A673 (cell line): ENCODE data around the gene CNFN. TPM values are rescaled to one million over a fixed set of nuclear protein-coding genes. Genes with fewer than 3 reads are reported as not detected.

Experiments used
- BruUV-seq: library from RNA; stranded (reverse); fragments of 400-500 nt; replicated peaks from 2 replicates; lab custom pipeline; 2021; lab: Mats Ljungman, UMichigan
- CTCF ChIA-PET: fragments of 300-600 bp; sonication (Branson Sonifier 250); formaldehyde crosslinking; loops from one replicate; lab custom pipeline; 2022; ENCODE audit warnings: antibody characterized with exemption; lab: Charles Lee
- POLR2A ChIA-PET: fragments of 300-600 bp; sonication (Branson Sonifier 250); formaldehyde crosslinking; loops from one replicate; lab custom pipeline; 2022; ENCODE audit warnings: antibody characterized with exemption; ENCODE audit not compliant: low non-redundant PET; lab: Charles Lee
- DNase-seq: peaks from one replicate; pipeline ENCODE4 v3.0.0-alpha.2; 2015; ENCODE audit warnings: low spot score
- H3K27ac ChIP-seq: fragments of 200-600 bp; sonication (generic); 2 replicates; pipeline ENCODE4 v1.5.1; 2016; ENCODE audit warnings: mixed run types, low read depth, mild to moderate bottlenecking, mixed read lengths, antibody characterized with exemption, low read length; ENCODE audit not compliant: poor library complexity, severe bottlenecking
- H3K27me3 ChIP-seq: fragments of 200-600 bp; sonication (generic); replicated peaks from 2 replicates; pipeline ENCODE4 v1.6.1; 2017; ENCODE audit warnings: mixed run types, low read depth, mild to moderate bottlenecking, mixed read lengths, antibody characterized with exemption, low read length; ENCODE audit not compliant: insufficient read depth, poor library complexity
- H3K36me3 ChIP-seq: fragments of 200-600 bp; sonication (generic); 2 replicates; pipeline ENCODE4 v1.6.1; 2016; ENCODE audit warnings: mixed run types, mild to moderate bottlenecking, mixed read lengths, antibody characterized with exemption, low read length; ENCODE audit not compliant: insufficient read depth, poor library complexity, severe bottlenecking
- H3K4me1 ChIP-seq: fragments of 200-600 bp; sonication (generic); 2 replicates; pipeline ENCODE4 v1.6.1; 2017; ENCODE audit warnings: mixed run types, mild to moderate bottlenecking, mixed read lengths, antibody characterized with exemption, low read length; ENCODE audit not compliant: insufficient read depth, poor library complexity, severe bottlenecking
- H3K4me3 ChIP-seq: fragments of 200-600 bp; sonication (generic); 2 replicates; pipeline ENCODE4 v1.5.1; 2016; ENCODE audit warnings: low read depth, mixed run types, mild to moderate bottlenecking, mixed read lengths, low read length; ENCODE audit not compliant: poor library complexity, severe bottlenecking
- H3K9me3 ChIP-seq: fragments of 200-600 bp; sonication (generic); 2 replicates; pipeline ENCODE4 v1.6.1; 2016; ENCODE audit warnings: mixed run types, low read depth, mild to moderate bottlenecking, mixed read lengths, antibody characterized with exemption, low read length; ENCODE audit not compliant: poor library complexity, severe bottlenecking
- EZH2 ChIP-seq: fragments of 200-600 bp; sonication (generic); IDR thresholded peaks from 2 replicates; pipeline ENCODE4 v1.6.1; 2017; ENCODE audit warnings: borderline replicate concordance, low read depth, mild to moderate bottlenecking, mixed read lengths, antibody characterized with exemption, low read length; ENCODE audit not compliant: poor library complexity, severe bottlenecking
- intact Hi-C: fragments of 100-400 bp; cut with micrococcal nuclease; formaldehyde crosslinking; loops from one replicate; pipeline ENCODE4 v1.10.0; 2022; ENCODE audit not compliant: unreplicated experiment
- total RNA-seq: library from RNA; stranded (reverse); gene quantifications from 2 replicates; pipeline ENCODE4 v1.2.3, GENCODE V29; 2021
- TF ChIP-seq, protein P1 (sequence below): fragments of 300-800, 200-600 bp; sonication (generic); conservative IDR thresholded peaks from 2 replicates; pipeline ENCODE4 v1.5.1; 2017; ENCODE audit warnings: low read depth, mild to moderate bottlenecking, antibody characterized with exemption, low read length, moderate library complexity, mixed read lengths

Gene CNFN
- total RNA-seq, 1 experiment from 2014 or later = not detected

DNA sequence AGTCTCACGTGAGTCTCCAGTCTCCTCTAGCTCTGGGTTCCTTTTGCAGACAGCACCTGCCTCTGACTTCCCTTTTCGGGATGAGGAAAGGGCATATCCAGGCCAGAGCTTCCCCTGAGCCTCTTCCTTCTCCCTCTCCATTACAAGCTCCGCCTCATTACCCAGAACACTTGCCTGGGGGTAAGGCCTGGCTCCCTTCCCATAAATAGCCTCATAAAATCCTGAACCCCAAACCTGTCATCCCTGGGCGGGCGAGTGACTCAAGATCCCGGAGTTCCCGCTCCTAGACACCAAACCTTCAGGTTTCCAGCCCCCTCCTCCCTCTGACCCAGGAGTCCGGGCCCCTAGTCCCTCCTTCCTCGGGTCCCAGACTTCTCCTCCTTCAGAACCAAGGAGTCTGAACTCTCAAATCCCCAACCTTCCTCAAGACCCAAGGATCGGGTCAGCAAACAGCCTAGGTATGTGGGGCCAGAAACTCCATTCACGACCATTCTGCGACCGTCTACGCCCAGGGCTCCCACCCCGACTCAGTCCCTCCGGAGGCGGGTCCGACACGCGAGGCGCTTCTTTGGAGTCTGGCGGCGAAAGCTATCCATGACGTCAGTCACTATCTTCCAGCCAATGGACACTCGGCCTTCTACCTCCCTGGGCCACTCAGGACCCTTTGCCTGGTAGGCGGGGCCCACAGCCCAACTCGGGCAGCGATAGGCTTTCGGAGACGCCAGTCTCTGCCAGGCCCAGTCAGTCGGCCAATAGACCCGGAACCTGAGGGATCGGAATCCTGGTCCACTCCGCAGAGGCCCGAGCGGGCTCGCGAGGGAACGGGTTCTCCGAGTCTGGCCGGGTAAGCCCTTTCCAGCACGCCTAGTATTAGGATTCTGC is 6.5 kb upstream of the CNFN start:
- peak; percentile 99 for DNase-seq
- Histone ChIP-seq H3K4me1 (peaks cover 10% of the 10 kb centered on the region), H3K4me3 (peak overlapping the region; percentile 56), H3K9me3 (no peaks in the 10 kb centered on the region), H3K27ac (peak overlapping the region; percentile 81), H3K36me3 (no peaks in the 10 kb centered on the region), H3K27me3 (peaks cover 5% of the 10 kb centered on the region)
- CTCF ChIA-PET = interaction anchor here (0.6 to 1.0 kb wide), 2 partner anchors 13 to 42 kb away, joined by 3 to 6 read pairs; no protein-coding TSS in a partner anchor
- POLR2A ChIA-PET = no interaction called here
- TSS peak; percentile 98 for BruUV-seq
- intact Hi-C loops = no loop called here
- TF ChIP-seq, protein P1, sequence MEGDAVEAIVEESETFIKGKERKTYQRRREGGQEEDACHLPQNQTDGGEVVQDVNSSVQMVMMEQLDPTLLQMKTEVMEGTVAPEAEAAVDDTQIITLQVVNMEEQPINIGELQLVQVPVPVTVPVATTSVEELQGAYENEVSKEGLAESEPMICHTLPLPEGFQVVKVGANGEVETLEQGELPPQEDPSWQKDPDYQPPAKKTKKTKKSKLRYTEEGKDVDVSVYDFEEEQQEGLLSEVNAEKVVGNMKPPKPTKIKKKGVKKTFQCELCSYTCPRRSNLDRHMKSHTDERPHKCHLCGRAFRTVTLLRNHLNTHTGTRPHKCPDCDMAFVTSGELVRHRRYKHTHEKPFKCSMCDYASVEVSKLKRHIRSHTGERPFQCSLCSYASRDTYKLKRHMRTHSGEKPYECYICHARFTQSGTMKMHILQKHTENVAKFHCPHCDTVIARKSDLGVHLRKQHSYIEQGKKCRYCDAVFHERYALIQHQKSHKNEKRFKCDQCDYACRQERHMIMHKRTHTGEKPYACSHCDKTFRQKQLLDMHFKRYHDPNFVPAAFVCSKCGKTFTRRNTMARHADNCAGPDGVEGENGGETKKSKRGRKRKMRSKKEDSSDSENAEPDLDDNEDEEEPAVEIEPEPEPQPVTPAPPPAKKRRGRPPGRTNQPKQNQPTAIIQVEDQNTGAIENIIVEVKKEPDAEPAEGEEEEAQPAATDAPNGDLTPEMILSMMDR = no peak
- no peak for TF ChIP-seq EZH2

DNA sequence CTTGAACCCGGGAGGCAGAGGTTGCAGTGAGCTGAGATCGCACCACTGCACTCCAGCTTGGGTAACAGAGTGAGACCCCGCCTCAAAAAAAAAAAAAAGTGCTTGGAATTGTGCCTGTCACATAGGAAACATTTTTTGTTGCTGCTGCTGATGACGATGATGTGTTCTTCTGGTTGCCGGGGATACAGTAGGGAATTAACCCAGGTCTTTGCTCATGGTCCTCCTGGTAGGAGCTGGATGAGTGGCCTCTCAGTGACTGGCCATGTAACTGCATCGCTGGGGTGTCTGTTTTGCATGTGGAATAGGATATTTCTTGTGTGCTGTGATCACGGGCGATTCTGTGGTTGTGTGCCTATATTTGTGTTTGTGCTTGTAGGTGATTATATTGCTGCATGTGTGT is 4.7 kb upstream of the CNFN start:
- Histone ChIP-seq H3K4me3 (no peak overlapping the region), H3K9me3 (no peaks in the 10 kb centered on the region), H3K4me1 (peaks cover 10% of the 10 kb centered on the region), H3K36me3 (no peaks in the 10 kb centered on the region), H3K27ac (no peak overlapping the region), H3K27me3 (peaks cover 23% of the 10 kb centered on the region)
- DNase-seq = no peak
- intact Hi-C loops = no loop called here
- ChIA-PET CTCF (no interaction called here), POLR2A (no interaction called here)
- no TSS peak for BruUV-seq
- no peak for TF ChIP-seq EZH2

DNA sequence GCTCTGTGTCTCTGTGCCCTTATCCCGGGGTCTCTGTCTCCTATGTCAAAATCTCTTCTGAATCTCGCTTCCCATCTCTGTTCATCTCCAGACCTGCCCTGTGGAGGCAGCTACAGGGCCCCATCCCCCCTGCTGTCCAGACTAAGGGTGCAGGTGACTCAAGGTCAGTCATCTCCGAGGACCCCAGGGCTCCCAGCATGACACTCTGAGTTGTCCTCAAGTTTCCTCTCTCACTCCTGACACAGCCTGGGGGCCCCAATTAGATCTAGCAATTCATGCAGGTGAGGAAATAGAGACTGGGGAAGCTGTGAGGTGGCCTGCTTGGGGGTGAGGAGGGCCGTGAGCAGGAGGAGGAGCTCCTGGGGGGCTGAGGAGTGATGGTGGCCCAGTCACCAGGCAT is 2.1 kb upstream of the CNFN start:
- CTCF ChIA-PET = no interaction called here
- POLR2A ChIA-PET = no interaction called here
- intact Hi-C loops = no loop called here

More for the DNA sequence above, 2.1 kb upstream of the CNFN start:
- no peaks in the 10 kb centered on the region for H3K9me3 ChIP-seq
- no peak overlapping the region for H3K4me3 ChIP-seq
- H3K4me1 ChIP-seq = peaks cover 6% of the 10 kb centered on the region
- no peak for DNase-seq
- H3K27ac ChIP-seq = no peak overlapping the region
- H3K36me3 ChIP-seq = no peaks in the 10 kb centered on the region
- no TSS peak for BruUV-seq
- TF ChIP-seq EZH2 = no peak
- TF ChIP-seq, protein P1 = no peak
- peaks cover 28% of the 10 kb centered on the region for H3K27me3 ChIP-seq
